K562 (cell line): ENCODE measurements around the gene TMEM143. TPM values are rescaled to one million over a fixed set of nuclear protein-coding genes. Genes with fewer than 3 reads are reported as not detected.
A peak's percentile ranks its signal among the peaks of the same experiment; 100 is the strongest.

Source experiments
- GATAD2A ChIP-seq: fragments of 450-650 bp; IDR thresholded peaks from 2 replicates; pipeline ENCODE4 v1.6.1; 2017
- KAT2B ChIP-seq: IDR thresholded peaks from one replicate; pipeline ENCODE4 v1.6.1; 2012; ENCODE audit warnings: low read depth, mild to moderate bottlenecking, control low read depth, inconsistent platforms, low read length, moderate library complexity
- MBD2 ChIP-seq: sonication (generic); IDR thresholded peaks from 2 replicates; pipeline ENCODE4 v1.6.1; 2016; ENCODE audit warnings: low read depth, borderline replicate concordance
- MIER1 ChIP-seq: fragments of 450-650 bp; IDR thresholded peaks from 2 replicates; pipeline ENCODE4 v1.6.1; 2016; ENCODE audit warnings: antibody characterized with exemption, mild to moderate bottlenecking, low read depth
- POLR2B ChIP-seq: fragments of 450-650 bp; IDR thresholded peaks from 2 replicates; pipeline ENCODE4 v1.6.1; 2018; ENCODE audit warnings: low read depth; ENCODE audit not compliant: partially characterized antibody
- PTTG1 ChIP-seq: fragments of 450-650 bp; IDR thresholded peaks from 2 replicates; pipeline ENCODE4 v1.6.1; 2016; ENCODE audit warnings: low read depth, mild to moderate bottlenecking, missing genetic modification characterization, missing compliant biosample characterization
- RHOXF2B ChIP-seq: fragments of 250-450 bp; sonication (Bioruptor Pico); conservative IDR thresholded peaks from 2 replicates; pipeline ENCODE4 v1.5.1; 2021
- SETDB1 ChIP-seq: IDR thresholded peaks from one replicate; pipeline ENCODE4 v1.6.1; 2012; ENCODE audit warnings: low read length, control low read depth, inconsistent platforms
- TBP ChIP-seq: optimal IDR thresholded peaks from 2 replicates; pipeline ENCODE3; 2011; ENCODE audit warnings: low read depth, low read length, improper control_type of control experiment
- ZBTB17 ChIP-seq: fragments of 450-650 bp; formaldehyde crosslinking; IDR thresholded peaks from 2 replicates; pipeline ENCODE4 v1.4.0; 2020; ENCODE audit warnings: mild to moderate bottlenecking
- ZC3H8 ChIP-seq: fragments of 450-650 bp; IDR thresholded peaks from 2 replicates; pipeline ENCODE4 v1.6.1; 2017
- ZNF121 ChIP-seq: sonication (generic); formaldehyde crosslinking; conservative IDR thresholded peaks from 2 replicates; pipeline ENCODE4 v1.8.0; 2022; ENCODE audit warnings: missing genetic modification reagents
- ZNF586 ChIP-seq: fragments of 450-650 bp; formaldehyde crosslinking; conservative IDR thresholded peaks from 2 replicates; pipeline ENCODE4 v1.4.0; 2020; ENCODE audit warnings: mild to moderate bottlenecking, moderate library complexity
- ZNF76 ChIP-seq: fragments of 250-450 bp; sonication (Bioruptor Pico); IDR thresholded peaks from 2 replicates; pipeline ENCODE4 v1.4.0; 2020; ENCODE audit warnings: mild to moderate bottlenecking, moderate library complexity, borderline replicate concordance
- polyA plus RNA-seq, 8 experiments: library from polyadenylated mRNA; depleted of rRNA in 4 of 8; stranded (reverse) in 5 of 8; unstranded in 3 of 8; fragments of >200 nt; fragmentation: Nextera tagmentation in 2 of 8; fragmentation: Illumina TruSeq in 1 of 8; extraction: Ambion mirVana in 2 of 8; extraction: Trizol in 1 of 8; gene quantifications; 2 replicates each; pipeline versions ENCODE4 v1.2.1 to v1.2.3, GENCODE V29; 2011 to 2014; ENCODE audit warnings: inconsistent platforms in 1 of 8, missing spikeins in 1 of 8
- total RNA-seq, 7 experiments: library from RNA; depleted of rRNA in 6 of 7; stranded (reverse); fragments of >200 nt in 6 of 7; fragmentation: Illumina TruSeq in 2 of 7; extraction: Trizol in 2 of 7; gene quantifications; 2 replicates each; pipeline versions ENCODE4 v1.2.1 to v1.2.3, GENCODE V29; 2011 to 2021; ENCODE audit warnings: low replicate concordance in 1 of 7
- TF ChIP-seq, protein P1 (sequence below): fragments of 450-650 bp; IDR thresholded peaks from 2 replicates; pipeline ENCODE4 v1.6.1; 2014; ENCODE audit warnings: low read depth, mild to moderate bottlenecking, moderate library complexity, borderline replicate concordance
- TF ChIP-seq, protein P2 (sequence below): sonication (generic); formaldehyde crosslinking; IDR thresholded peaks from 2 replicates; pipeline ENCODE4 v1.8.0; 2022; ENCODE audit warnings: mild to moderate bottlenecking, missing genetic modification reagents, borderline replicate concordance
- TF ChIP-seq, protein P3 (sequence below): sonication (generic); formaldehyde crosslinking; IDR thresholded peaks from 2 replicates; pipeline ENCODE4 v1.8.0; 2022; ENCODE audit warnings: missing genetic modification reagents, mild to moderate bottlenecking, borderline replicate concordance
- TF ChIP-seq, protein P4 (sequence below): IDR thresholded peaks from 2 replicates; pipeline ENCODE4 v1.6.1; 2011; ENCODE audit warnings: borderline replicate concordance, low read depth, mild to moderate bottlenecking, moderate library complexity, low read length; ENCODE audit not compliant: insufficient read depth, poor library complexity, severe bottlenecking
- TF ChIP-seq, protein P5 (sequence below), 2 experiments: fragments of 250-450 bp in 1 of 2; fragments of 450-650 bp in 1 of 2; sonication (Bioruptor Pico) in 1 of 2; IDR thresholded peaks; 2 replicates each; pipeline versions ENCODE4 v1.6.1 to v1.8.0; 2016 to 2021; ENCODE audit warnings: mild to moderate bottlenecking in 2 of 2, moderate library complexity in 2 of 2, missing compliant biosample characterization in 1 of 2, missing genetic modification characterization in 1 of 2

TMEM143 gene
- total and polyA plus RNA-seq, 9 of the 15 experiments (the other 6 are each of a cell fraction or from before 2014, with no cell fraction given), result 0.66 to 8.8 (median 4.3) TPM

DNA sequence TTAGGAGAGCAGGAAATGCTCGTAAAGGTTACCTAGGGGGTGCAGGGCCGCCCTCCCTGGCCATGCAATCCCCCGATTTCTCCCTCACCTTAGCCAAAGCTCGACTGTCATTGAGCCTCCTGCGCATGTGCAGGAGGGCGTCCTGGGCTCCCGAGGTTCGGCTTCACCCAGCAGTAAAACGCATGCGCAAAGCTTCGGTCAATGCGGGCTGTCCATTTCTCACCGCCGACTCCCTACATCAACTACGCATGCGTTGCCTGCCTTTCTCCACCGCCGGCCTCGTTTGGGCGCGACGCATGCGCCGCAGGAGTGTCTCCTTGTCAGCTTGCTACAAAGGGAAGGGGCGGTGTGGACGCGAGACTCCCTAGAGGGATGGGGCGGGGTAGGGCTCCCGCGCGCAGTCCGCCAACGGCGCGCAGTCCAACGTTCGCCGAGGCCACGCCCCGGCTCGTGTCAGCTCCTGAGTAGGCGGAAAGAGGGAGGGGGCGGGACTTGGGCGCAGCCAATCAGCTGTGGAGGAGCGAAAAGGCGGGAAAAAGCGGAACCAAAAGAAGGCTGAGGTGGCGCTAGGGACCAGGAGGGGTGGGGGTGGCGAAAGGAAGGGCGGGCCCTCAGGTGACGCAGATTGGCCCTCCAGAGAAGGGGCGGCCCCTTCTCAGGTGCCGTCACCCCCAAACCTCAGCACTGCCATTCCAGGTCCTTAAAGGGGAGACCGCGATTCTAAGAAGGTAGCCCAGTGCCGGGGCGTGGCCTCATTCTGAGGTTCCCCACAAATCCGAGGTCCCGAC, at the start of gene TMEM143, which contains the start of gene SYNGR4 (continued):
- TF ChIP-seq GATAD2A (no peak), MBD2 (peak; percentile 53; the same call in 1 of the 2 replicates), ZNF586 (CRISPR knock-in tag) (0 out of 2 replicates have a peak, but pooled peaks have one; percentile 21), ZC3H8 (no peak), MIER1 (no peak), ZBTB17 (peak; percentile 59; the same call in 1 of the 2 replicates), PTTG1 (tag) (no peak), SETDB1 (peak; percentile 88), TBP (peak; percentile 41), ZNF121 (CRISPR knock-in tag) (no peak), RHOXF2B (CRISPR knock-in tag) (no peak), KAT2B (no peak), ZNF76 (no peak), POLR2B (peak; percentile 94)
- TF ChIP-seq, protein P1, sequence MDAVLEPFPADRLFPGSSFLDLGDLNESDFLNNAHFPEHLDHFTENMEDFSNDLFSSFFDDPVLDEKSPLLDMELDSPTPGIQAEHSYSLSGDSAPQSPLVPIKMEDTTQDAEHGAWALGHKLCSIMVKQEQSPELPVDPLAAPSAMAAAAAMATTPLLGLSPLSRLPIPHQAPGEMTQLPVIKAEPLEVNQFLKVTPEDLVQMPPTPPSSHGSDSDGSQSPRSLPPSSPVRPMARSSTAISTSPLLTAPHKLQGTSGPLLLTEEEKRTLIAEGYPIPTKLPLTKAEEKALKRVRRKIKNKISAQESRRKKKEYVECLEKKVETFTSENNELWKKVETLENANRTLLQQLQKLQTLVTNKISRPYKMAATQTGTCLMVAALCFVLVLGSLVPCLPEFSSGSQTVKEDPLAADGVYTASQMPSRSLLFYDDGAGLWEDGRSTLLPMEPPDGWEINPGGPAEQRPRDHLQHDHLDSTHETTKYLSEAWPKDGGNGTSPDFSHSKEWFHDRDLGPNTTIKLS, result peak; percentile 77
- TF ChIP-seq, protein P2, sequence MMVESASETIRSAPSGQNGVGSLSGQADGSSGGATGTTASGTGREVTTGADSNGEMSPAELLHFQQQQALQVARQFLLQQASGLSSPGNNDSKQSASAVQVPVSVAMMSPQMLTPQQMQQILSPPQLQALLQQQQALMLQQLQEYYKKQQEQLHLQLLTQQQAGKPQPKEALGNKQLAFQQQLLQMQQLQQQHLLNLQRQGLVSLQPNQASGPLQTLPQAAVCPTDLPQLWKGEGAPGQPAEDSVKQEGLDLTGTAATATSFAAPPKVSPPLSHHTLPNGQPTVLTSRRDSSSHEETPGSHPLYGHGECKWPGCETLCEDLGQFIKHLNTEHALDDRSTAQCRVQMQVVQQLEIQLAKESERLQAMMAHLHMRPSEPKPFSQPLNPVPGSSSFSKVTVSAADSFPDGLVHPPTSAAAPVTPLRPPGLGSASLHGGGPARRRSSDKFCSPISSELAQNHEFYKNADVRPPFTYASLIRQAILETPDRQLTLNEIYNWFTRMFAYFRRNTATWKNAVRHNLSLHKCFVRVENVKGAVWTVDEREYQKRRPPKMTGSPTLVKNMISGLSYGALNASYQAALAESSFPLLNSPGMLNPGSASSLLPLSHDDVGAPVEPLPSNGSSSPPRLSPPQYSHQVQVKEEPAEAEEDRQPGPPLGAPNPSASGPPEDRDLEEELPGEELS (CRISPR knock-in tag), result no peak
- TF ChIP-seq, protein P3, sequence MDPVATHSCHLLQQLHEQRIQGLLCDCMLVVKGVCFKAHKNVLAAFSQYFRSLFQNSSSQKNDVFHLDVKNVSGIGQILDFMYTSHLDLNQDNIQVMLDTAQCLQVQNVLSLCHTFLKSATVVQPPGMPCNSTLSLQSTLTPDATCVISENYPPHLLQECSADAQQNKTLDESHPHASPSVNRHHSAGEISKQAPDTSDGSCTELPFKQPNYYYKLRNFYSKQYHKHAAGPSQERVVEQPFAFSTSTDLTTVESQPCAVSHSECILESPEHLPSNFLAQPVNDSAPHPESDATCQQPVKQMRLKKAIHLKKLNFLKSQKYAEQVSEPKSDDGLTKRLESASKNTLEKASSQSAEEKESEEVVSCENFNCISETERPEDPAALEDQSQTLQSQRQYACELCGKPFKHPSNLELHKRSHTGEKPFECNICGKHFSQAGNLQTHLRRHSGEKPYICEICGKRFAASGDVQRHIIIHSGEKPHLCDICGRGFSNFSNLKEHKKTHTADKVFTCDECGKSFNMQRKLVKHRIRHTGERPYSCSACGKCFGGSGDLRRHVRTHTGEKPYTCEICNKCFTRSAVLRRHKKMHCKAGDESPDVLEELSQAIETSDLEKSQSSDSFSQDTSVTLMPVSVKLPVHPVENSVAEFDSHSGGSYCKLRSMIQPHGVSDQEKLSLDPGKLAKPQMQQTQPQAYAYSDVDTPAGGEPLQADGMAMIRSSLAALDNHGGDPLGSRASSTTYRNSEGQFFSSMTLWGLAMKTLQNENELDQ (CRISPR knock-in tag), result no peak
- TF ChIP-seq, protein P4, sequence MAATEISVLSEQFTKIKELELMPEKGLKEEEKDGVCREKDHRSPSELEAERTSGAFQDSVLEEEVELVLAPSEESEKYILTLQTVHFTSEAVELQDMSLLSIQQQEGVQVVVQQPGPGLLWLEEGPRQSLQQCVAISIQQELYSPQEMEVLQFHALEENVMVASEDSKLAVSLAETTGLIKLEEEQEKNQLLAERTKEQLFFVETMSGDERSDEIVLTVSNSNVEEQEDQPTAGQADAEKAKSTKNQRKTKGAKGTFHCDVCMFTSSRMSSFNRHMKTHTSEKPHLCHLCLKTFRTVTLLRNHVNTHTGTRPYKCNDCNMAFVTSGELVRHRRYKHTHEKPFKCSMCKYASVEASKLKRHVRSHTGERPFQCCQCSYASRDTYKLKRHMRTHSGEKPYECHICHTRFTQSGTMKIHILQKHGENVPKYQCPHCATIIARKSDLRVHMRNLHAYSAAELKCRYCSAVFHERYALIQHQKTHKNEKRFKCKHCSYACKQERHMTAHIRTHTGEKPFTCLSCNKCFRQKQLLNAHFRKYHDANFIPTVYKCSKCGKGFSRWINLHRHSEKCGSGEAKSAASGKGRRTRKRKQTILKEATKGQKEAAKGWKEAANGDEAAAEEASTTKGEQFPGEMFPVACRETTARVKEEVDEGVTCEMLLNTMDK, result peak; percentile 28
- TF ChIP-seq, protein P5, sequence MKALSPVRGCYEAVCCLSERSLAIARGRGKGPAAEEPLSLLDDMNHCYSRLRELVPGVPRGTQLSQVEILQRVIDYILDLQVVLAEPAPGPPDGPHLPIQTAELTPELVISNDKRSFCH (CRISPR knock-in tag; IDR thresholded peaks at IDR 0.05), result no peak
- TF ChIP-seq, protein P5 (tag; IDR thresholded peaks at IDR 0.05), result no peak
